HUES6 (cell line): Measurements from ENCODE around the gene CCDC195.

Experiments used
- H3K27ac ChIP-seq: 2 replicates; pipeline ENCODE4 v1.7.0; 2013; ENCODE audit warnings: low read depth, mild to moderate bottlenecking, low read length, inconsistent platforms
- H3K27me3 ChIP-seq: 2 replicates; pipeline ENCODE4 v1.6.1; 2013; ENCODE audit warnings: low read length; ENCODE audit not compliant: control insufficient read depth, insufficient read depth
- H3K36me3 ChIP-seq: 2 replicates; pipeline ENCODE4 v1.6.1; 2013; ENCODE audit warnings: low read length; ENCODE audit not compliant: control insufficient read depth, insufficient read depth
- H3K4me1 ChIP-seq: 2 replicates; pipeline ENCODE4 v1.6.1; 2013; ENCODE audit warnings: low read length; ENCODE audit not compliant: control insufficient read depth, insufficient read depth
- H3K4me3 ChIP-seq: 2 replicates; pipeline ENCODE4 v1.5.1; 2013; ENCODE audit warnings: low read depth, low read length
- H3K9ac ChIP-seq: one replicate; pipeline ENCODE4 v1.6.1; 2013; ENCODE audit warnings: mild to moderate bottlenecking, low read length
- H3K9me3 ChIP-seq: 2 replicates; pipeline ENCODE4 v1.6.1; 2013; ENCODE audit warnings: low read depth, low read length; ENCODE audit not compliant: control insufficient read depth, insufficient read depth

Gene CCDC195

DNA sequence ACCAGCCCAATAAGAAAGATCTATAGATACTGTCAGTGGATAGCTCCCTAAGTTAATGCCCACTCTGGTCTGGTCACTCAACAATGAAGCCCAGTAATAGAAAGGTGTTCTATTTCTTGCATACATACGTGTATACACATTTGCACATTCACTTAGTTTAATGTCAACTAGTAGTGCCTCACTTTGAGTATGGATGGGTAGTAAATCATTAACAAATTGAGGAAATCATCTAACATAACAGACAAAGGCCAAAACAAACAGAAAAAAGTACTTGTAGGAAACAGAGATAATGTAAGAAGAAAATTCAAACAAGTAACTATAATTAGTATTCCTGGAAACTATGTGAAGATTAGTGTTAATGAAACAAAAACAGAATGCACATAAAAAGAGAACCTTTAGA is 13.3 kb upstream of the CCDC195 start:
- H3K27me3 ChIP-seq: no peaks in the 10 kb centered on the region
- H3K4me1 ChIP-seq: no peaks in the 10 kb centered on the region
- H3K27ac ChIP-seq: no peak overlapping the region
- H3K4me3 ChIP-seq: no peak overlapping the region
- H3K36me3 ChIP-seq: no peaks in the 10 kb centered on the region
- H3K9me3 ChIP-seq: peaks cover 11% of the 10 kb centered on the region
- no peak overlapping the region for H3K9ac ChIP-seq

DNA sequence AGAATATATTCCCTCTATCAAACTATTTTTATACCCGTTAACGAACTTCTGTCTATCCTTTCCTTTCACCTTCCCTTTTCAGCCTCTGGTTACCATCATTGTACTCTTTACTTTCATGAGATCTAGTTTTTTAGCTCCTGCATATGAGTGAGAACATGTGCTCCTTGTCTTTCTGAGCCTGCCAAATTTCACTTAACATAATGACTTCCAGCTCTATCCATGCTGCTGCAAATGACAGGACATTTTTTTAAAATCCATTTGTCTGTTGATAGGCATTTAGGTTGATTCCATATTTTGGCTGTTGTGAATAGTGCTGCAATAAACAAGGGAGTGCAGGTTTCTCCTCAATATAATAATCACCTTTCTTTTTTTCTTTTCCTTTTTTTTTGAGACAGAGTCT is 8.2 kb upstream of the CCDC195 start:
- H3K36me3 ChIP-seq: no peaks in the 10 kb centered on the region
- H3K9ac ChIP-seq: no peak overlapping the region
- H3K4me1 ChIP-seq: no peaks in the 10 kb centered on the region
- H3K9me3 ChIP-seq: peaks cover 5% of the 10 kb centered on the region; the same call in 1 of the 2 replicates
- H3K27ac ChIP-seq: no peak overlapping the region
- no peak overlapping the region for H3K4me3 ChIP-seq
- no peaks in the 10 kb centered on the region for H3K27me3 ChIP-seq

DNA sequence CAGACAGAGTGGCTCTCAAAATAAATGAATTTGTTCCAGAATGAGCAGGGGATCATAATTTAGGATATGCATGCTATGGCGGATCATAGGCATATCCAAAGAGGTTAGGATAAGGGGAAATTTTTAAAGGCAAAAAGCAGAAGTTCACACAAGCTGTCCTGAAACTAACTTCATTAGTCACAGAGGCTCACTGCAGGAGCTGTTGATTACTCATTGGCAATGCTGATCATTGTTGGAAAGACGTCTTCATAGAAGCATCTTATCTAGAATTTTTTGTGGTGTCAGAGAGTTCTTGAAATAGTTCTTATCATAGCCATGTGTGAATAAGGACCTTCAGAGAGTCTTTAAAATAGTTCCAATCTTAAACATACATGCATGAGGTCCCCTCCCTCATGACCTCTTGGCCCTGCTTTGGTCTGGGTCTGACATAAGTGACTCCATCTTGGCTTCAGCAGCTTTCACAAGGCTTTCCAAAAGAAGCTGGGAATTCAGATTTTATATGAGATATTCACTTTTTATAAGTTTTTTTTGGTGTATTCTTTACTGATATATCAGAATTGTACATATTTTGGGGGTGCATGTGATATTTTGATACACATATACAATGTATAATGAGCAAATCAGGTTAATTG is 7.5 kb upstream of the CCDC195 start:
- Histone ChIP-seq H3K4me3 (no peak overlapping the region), H3K27me3 (no peaks in the 10 kb centered on the region), H3K4me1 (no peaks in the 10 kb centered on the region), H3K36me3 (no peaks in the 10 kb centered on the region), H3K9me3 (peaks cover 5% of the 10 kb centered on the region; the same call in 1 of the 2 replicates), H3K9ac (no peak overlapping the region), H3K27ac (no peak overlapping the region)

DNA sequence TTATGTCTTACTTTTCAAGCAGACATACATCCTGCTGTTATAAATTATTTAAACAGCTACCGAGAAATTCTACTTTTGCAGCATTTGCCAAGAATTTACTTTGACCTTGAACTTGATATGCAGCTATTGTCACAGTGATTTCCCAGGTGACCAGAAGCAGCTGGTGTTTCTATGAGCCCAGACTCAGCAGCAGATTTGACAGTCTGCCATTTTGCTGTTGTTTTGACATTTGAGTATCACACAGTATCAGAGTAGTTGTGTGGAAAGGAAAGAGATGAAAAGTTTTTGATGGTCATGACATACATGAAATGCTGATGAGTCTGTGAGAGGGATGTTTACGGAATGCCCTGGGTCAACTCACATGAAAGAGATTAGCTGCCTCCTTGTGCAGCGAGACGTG is 6.6 kb upstream of the CCDC195 start:
- Histone ChIP-seq H3K9me3 (peaks cover 7% of the 10 kb centered on the region; the same call in 1 of the 2 replicates), H3K27ac (no peak overlapping the region), H3K36me3 (no peaks in the 10 kb centered on the region), H3K4me3 (no peak overlapping the region), H3K27me3 (no peaks in the 10 kb centered on the region), H3K4me1 (no peaks in the 10 kb centered on the region), H3K9ac (no peak overlapping the region)

DNA sequence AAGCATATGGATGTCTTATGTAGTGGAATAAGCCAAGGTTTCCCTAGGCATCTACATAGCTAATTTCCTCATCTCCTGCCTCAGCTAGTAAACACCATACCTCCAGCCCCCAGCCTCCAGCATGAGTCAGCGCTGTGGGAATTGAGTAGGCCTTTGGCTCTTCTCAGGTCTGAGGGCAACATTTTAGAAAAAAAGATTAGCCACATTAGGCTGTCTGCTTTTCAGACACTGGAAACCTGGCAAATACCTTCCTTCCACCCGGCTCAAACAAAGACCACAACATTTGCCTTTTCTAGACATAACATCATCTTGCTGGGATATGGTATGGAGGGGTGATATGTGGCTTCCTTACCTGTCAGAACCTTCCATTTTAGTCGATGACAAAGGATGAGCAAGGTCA is 6.1 kb upstream of the CCDC195 start:
- Histone ChIP-seq H3K4me1 (no peaks in the 10 kb centered on the region), H3K9ac (no peak overlapping the region), H3K36me3 (no peaks in the 10 kb centered on the region), H3K9me3 (peaks cover 7% of the 10 kb centered on the region; the same call in 1 of the 2 replicates), H3K4me3 (no peak overlapping the region), H3K27ac (no peak overlapping the region), H3K27me3 (no peaks in the 10 kb centered on the region)

DNA sequence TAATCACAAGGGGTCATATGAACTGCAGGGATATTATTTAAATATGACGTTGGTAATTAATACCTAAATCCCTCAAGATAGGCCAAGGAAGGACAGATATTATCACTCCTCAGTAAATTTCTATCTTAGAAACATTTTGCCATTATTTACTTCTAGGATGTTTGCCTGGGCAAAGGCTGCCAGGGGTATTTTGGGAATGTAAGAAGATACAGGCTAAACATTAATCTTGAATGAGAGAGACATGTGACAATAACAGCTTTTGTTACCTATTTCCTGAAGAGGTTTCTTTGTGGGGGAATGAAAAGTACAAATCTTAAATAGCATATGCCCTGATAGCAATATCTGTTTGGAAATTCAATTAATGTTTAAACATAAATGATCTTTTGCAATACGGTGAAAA is 756 bp upstream of the CCDC195 start:
- Histone ChIP-seq H3K27ac (no peak overlapping the region), H3K27me3 (no peaks in the 10 kb centered on the region), H3K9ac (no peak overlapping the region), H3K4me1 (no peaks in the 10 kb centered on the region), H3K9me3 (0 out of 2 replicates have a peak, but pooled peaks cover 7% of the 10 kb centered on the region), H3K36me3 (no peaks in the 10 kb centered on the region), H3K4me3 (no peak overlapping the region)

DNA sequence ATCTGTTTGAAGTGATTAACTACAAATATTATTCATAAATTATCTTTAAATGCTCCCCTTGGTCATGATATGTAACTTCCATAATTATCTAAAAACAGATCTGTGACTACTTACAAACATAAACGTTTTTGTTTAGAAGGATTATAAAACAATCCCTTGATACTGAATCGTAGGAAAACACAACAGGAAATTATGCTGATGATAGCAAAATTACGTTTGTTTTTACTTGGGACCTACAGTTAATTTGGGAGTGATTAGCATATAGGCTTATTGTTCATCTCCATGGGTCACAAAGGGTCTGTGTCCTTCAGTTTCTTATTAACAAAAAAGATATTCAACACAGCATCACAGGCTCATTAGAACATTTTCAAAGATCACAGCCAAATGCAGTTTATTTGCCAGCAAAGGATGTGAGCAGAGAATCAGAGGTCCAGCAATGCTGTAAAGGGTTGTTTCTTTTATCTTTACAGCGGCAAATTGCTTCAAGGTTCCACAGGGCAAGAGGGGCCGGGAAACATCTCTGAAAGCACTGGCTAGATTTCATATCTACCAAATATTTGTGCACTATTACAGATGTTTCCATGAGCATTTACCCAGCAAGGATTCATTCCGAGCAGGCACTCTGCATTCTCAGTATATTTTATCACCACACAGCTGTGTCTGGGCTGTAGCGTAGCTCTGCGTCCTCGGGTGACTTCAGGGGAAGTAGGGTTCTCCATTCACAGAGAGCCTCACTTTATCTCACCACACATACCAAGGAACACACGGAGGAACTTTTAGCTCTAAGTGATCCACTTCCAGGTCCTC is 4.1 kb downstream of the CCDC195 start:
- no peaks in the 10 kb centered on the region for H3K4me1 ChIP-seq
- H3K27me3 ChIP-seq: no peaks in the 10 kb centered on the region
- no peak overlapping the region for H3K9ac ChIP-seq
- no peaks in the 10 kb centered on the region for H3K36me3 ChIP-seq
- no peak overlapping the region for H3K27ac ChIP-seq
- H3K4me3 ChIP-seq: no peak overlapping the region
- 0 out of 2 replicates have a peak, but pooled peaks cover 4% of the 10 kb centered on the region for H3K9me3 ChIP-seq

DNA sequence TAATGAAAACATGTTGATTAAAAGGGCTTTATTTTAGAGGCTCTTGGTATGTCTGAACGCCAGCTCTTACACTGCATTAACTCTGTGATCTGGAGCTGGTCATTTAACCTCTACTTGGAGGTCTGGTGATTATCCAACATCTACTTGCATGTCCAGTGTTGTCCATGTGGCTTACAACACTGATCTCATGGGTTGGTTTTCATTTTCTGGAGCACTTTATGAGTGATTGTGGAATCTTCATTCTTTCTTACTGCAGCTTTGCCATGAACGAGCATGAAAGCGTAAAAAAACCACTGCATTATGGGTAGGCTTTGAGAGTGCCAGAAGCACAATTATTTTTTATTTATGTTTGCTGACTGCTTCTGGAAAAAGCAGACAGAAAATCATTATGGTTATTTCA is 4.8 kb downstream of the CCDC195 start:
- no peaks in the 10 kb centered on the region for H3K4me1 ChIP-seq
- H3K9me3 ChIP-seq: 0 out of 2 replicates have a peak, but pooled peaks cover 4% of the 10 kb centered on the region
- H3K9ac ChIP-seq: no peak overlapping the region
- H3K27ac ChIP-seq: no peak overlapping the region
- H3K4me3 ChIP-seq: no peak overlapping the region
- no peaks in the 10 kb centered on the region for H3K36me3 ChIP-seq
- no peaks in the 10 kb centered on the region for H3K27me3 ChIP-seq

DNA sequence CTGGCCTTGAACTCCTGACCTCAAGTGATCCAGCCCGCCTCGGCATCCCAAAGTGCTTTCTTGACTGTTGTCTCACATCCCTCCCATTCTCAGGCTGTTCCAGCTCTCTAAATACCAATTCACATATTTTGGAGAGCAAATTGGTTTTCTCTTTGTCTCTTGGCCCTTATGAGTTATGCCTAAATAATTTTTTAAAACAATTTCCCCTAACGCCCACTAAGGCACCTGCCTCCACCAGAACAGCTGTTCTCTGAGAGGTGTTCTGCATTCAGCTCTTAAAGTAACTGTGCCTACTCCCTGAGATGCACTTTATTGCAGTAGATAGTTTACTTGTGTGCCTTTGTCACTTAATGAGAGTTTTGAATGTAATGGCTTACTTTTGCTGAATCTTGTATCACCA is 6.9 kb downstream of the CCDC195 start:
- no peak overlapping the region for H3K9ac ChIP-seq
- 0 out of 2 replicates have a peak, but pooled peaks cover 4% of the 10 kb centered on the region for H3K9me3 ChIP-seq
- no peaks in the 10 kb centered on the region for H3K36me3 ChIP-seq
- H3K27ac ChIP-seq: no peak overlapping the region
- no peaks in the 10 kb centered on the region for H3K4me1 ChIP-seq
- H3K27me3 ChIP-seq: no peaks in the 10 kb centered on the region
- H3K4me3 ChIP-seq: no peak overlapping the region

DNA sequence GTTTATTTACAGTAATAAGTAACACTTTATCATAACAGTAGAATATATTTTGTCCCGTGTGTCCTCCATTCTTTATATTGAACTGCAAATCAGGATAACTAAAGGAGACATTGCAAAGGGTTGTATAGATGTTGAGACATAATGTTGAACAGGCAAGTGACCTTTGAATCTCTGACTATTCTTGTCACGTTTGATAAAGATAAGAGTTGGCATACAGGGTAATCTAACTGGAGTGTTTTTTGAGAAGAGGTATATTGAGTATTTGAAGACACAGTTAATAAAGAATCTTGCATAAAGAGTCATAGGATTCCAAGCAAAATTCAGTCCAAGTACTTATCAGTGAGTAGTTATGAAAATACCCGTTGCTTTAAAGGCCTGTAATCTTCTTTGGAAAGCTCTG is 21.7 kb downstream of the CCDC195 start:
- no peak overlapping the region for H3K27ac ChIP-seq
- no peaks in the 10 kb centered on the region for H3K4me1 ChIP-seq
- H3K9me3 ChIP-seq: no peaks in the 10 kb centered on the region
- no peaks in the 10 kb centered on the region for H3K36me3 ChIP-seq
- no peaks in the 10 kb centered on the region for H3K27me3 ChIP-seq
- H3K9ac ChIP-seq: no peak overlapping the region
- H3K4me3 ChIP-seq: no peak overlapping the region

DNA sequence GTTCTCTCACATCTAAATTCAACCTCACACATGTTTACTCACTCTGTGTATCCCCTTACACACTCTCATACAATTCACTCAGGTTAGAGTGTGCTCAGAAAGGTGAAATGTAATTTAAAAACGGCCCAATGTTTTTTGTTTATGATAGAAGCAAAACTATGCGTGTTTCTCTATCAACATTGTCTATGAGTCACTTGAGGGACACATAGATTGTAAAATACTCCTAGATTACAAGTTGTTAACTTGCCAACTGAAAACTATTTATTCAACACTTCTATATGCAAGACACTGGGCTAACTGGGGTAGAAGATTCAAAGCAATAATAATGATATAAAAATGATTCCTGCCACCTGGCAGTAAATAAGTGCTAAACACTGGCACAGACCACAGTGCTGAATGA is 24.6 kb downstream of the CCDC195 start:
- no peaks in the 10 kb centered on the region for H3K9me3 ChIP-seq
- H3K4me3 ChIP-seq: no peak overlapping the region
- H3K9ac ChIP-seq: no peak overlapping the region
- H3K27me3 ChIP-seq: no peaks in the 10 kb centered on the region
- no peaks in the 10 kb centered on the region for H3K4me1 ChIP-seq
- H3K27ac ChIP-seq: no peak overlapping the region
- H3K36me3 ChIP-seq: no peaks in the 10 kb centered on the region
